GM19240 (cell line): Measurements from ENCODE around the gene RNF112.

Source experiments
- DNase-seq: peaks from one replicate; pipeline ENCODE4 v3.0.0; 2011; ENCODE audit warnings: low spot score; ENCODE audit not compliant: insufficient read length

RNF112 gene

DNA sequence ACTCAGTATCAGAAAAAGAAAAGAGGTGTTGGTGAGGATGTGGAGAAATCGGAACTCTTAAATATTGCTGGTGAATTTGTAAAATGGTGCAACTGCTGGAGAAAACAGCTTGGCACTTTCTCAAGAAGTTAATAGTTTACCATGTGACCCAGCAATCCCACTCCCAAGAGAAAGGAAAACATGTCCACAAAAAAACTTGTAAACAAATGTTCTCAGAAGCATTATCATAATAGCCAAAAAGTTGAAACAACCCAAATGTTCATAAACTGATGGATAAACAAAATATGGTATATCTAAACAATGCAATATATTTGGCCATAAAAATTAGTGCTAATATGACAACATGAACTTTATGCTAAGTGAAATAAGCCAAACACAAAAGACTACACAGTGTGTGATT lies 35.3 kb upstream of the RNF112 start:
- DNase-seq, result no peak

DNA sequence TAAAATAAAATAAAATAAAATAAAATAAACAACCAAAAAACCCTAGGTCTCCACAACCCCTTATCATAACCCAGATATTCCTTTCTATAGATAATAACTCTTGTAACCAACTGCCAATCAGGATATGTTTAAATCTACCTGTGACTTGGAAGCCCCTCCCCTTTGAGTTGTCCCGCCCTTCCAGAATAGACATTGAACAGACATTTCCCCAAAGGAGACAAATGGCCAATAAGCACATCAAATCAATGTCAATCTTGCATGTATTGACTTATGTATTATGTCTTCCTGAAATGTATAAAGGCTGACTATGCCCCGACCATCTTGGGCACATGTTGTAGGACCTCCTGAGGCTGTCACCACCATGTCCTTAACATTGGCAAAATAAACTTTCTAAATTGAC lies 34.2 kb upstream of the RNF112 start:
- no peak for DNase-seq

DNA sequence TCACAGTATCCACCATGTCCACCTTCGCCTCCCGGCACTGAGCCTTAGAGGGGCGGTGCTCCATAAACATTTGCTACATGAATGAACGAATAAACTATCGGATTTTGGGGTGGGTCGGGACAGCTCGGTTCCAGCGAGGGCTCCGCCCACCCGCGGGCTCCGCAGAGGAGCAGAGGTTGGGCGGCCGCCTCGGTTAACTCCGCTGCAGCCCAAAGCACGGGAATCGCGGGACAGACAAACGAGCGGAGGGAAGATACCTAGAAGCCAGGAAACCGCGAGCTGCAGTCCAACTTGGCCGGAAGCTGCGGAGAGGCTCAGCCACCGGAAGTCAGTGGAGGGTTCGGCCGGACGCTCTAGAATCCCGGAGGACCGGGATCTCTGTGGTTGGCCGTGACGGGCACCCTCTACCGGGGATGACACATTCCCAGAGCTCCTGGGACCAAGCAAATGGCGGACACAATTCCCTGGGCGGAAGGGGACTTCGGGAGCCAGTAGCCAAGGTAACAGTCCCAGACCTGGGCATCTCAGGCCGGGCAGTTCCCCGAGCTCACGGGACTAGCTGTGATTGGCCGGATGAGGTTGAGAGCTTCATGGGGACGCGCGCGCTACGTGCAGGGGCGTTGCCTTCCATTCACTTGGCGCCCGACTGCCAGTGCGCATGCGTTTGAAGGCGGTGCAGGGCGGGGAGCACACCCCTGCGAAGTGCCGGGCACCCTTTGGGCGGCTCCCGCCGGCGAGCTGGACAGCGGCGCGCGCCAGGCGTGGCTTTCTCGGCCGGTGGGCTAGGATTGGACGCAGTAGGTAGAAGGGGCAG lies 33.2 kb upstream of the RNF112 start:
- peak; percentile 100 for DNase-seq

DNA sequence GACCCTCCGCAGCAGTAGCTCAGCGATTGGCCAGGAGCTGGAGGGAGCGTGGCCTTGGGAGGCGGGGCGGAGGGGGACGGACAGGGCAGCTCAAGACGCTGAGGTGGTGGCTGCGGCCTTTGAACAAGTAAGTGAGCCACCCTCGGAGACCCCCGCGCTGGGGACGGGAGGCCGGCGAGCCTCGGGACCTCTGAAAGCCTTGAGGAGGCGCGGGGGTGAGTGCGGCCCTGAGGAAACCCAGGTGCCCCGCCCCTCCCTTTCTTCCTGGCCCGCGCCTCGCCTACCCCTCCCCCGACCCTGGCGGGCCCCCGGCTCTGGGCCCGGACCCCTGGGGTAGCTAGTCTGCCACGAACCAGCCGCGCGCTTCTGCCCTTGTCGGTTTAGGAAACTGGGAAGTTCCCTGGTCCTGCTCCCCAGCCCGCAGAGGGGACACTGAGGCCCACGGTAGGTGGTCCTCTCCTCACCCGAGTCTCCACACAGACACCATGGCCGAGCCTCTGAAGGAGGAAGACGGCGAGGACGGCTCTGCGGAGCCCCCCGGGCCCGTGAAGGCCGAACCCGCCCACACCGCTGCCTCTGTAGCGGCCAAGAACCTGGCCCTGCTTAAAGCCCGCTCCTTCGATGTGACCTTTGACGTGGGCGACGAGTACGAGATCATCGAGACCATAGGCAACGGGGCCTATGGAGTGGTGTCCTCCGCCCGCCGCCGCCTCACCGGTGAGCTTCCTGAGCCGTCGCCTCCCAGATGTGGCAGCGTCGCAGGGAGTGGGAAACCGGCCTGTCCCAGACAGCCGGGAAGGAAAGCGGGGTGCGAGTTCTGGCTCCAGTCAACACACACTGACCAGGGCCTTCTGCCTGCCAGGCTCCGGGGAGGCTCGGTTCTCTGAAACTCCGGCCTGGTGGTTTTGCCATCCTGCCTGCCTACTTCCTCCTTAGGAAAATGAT lies 32.3 kb upstream of the RNF112 start, which contains the start of gene MAPK7:
Gene MAPK7 (plus strand): TSS at position 83 of the 945 bp plus-strand sequence. CDS start 403 bp downstream, at position 486.
- DNase-seq, result no peak

DNA sequence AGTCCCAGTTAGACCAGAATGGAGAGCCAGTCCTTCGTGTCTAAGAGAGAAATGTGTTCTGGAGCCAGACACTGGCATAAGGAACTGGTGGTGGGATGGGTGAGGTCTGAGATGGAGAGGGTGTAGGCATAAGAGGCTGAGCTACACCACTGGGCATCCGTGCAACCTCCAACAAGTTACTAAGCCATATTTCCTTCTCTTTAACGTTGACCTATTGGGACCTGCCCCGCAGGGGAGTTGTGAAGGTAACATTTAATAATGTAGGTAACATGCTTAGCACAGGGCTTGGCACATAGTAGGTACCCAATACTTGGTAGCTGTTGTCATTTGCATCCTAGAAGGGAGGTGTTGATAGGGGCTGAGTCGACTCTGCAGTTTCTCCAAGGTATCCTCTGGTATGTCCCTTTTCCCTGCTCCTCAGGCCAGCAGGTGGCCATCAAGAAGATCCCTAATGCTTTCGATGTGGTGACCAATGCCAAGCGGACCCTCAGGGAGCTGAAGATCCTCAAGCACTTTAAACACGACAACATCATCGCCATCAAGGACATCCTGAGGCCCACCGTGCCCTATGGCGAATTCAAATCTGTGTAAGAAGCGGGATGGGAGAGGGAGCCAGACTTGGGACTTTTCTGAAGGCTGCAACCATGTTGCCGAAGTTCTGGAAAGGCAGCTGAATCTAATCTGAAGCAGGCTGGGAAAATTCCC lies 31.5 kb upstream of the RNF112 start:
- DNase-seq, result no peak

DNA sequence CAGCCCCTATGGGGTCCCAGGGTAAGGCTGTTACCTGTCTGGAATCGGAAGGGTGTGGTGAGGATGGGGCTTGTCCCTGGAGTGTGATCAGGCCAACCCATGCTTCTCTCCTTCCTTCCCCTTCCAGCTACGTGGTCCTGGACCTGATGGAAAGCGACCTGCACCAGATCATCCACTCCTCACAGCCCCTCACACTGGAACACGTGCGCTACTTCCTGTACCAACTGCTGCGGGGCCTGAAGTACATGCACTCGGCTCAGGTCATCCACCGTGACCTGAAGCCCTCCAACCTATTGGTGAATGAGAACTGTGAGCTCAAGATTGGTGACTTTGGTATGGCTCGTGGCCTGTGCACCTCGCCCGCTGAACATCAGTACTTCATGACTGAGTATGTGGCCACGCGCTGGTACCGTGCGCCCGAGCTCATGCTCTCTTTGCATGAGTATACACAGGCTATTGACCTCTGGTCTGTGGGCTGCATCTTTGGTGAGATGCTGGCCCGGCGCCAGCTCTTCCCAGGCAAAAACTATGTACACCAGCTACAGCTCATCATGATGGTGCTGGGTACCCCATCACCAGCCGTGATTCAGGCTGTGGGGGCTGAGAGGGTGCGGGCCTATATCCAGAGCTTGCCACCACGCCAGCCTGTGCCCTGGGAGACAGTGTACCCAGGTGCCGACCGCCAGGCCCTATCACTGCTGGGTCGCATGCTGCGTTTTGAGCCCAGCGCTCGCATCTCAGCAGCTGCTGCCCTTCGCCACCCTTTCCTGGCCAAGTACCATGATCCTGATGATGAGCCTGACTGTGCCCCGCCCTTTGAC lies 30.3 kb upstream of the RNF112 start:
- no peak for DNase-seq

DNA sequence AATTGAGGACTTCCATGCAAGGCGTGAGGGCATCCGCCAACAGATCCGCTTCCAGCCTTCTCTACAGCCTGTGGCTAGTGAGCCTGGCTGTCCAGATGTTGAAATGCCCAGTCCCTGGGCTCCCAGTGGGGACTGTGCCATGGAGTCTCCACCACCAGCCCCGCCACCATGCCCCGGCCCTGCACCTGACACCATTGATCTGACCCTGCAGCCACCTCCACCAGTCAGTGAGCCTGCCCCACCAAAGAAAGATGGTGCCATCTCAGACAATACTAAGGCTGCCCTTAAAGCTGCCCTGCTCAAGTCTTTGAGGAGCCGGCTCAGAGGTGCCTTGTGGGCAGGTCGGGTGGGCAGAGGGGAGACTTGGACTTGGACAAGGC lies 29.7 kb upstream of the RNF112 start:
- DNase-seq, result no peak

DNA sequence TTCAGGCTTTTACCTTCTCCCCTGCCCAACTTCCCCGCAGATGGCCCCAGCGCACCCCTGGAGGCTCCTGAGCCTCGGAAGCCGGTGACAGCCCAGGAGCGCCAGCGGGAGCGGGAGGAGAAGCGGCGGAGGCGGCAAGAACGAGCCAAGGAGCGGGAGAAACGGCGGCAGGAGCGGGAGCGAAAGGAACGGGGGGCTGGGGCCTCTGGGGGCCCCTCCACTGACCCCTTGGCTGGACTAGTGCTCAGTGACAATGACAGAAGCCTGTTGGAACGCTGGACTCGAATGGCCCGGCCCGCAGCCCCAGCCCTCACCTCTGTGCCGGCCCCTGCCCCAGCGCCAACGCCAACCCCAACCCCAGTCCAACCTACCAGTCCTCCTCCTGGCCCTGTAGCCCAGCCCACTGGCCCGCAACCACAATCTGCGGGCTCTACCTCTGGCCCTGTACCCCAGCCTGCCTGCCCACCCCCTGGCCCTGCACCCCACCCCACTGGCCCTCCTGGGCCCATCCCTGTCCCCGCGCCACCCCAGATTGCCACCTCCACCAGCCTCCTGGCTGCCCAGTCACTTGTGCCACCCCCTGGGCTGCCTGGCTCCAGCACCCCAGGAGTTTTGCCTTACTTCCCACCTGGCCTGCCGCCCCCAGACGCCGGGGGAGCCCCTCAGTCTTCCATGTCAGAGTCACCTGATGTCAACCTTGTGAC lies 29.1 kb upstream of the RNF112 start:
- no peak for DNase-seq

DNA sequence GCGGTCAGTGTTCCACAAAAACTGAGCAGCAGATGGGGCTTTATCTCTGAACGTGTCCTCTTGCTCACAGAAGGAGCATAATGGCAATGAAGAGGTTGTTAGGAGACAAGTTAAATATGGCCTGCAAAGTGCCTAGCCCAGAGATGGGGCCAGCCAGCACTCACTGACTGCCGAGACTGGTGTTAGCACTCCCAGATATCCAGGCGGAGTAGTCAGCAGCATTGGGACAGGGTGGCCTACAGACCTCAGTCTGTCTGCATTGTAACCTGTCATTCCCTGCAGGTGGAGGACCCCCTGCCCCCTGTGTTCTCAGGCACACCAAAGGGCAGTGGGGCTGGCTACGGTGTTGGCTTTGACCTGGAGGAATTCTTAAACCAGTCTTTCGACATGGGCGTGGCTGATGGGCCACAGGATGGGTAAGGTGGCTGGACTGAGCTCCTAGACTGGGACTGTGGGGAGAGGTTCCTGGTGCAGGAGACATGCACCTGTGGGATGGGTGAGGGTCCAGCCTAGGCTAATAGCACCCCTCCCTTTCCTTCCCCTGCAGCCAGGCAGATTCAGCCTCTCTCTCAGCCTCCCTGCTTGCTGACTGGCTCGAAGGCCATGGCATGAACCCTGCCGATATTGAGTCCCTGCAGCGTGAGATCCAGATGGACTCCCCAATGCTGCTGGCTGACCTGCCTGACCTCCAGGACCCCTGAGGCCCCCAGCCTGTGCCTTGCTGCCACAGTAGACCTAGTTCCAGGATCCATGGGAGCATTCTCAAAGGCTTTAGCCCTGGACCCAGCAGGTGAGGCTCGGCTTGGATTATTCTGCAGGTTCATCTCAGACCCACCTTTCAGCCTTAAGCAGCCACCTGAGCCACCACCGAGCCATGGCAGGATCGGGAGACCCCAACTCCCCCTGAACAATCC lies 28.2 kb upstream of the RNF112 start:
- no peak for DNase-seq

DNA sequence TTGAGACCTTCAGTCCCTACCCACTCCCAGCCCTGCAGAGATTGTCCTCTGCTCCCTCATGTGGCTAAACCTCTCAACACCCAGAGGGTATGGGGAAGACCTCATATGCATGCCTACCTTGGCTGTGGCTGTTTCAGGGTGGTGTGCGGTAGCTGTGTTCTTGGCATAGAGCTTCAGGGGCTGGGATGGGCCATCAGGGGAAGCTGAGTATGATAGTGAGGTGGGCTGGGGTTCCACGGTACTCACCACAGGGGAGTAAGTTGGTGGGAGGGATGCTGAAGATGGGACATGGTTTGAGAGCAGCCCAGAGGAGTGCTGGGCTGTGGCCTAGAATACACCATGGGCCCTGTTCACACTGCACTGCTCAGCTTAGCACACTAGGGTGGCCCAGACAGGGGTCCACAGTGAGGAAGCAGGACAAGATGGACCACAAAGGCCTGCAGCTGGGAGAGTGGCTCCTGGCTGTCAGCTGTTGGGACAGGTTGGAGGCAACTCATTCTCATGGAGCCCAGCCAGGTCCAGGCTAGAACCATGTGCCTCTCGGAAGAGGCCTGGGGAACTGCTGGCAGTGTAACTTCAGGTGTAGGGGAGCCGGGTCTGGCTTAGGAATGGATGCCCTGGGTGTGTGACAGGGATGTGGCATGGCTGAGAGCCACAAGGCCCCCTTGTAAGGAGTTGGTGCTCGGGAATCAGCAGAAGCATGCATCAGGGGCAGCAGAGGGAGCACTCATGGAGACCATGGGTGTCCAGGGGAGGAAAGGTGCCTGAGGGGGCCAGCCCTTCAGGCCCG lies 27.2 kb upstream of the RNF112 start:
- DNase-seq, result no peak

DNA sequence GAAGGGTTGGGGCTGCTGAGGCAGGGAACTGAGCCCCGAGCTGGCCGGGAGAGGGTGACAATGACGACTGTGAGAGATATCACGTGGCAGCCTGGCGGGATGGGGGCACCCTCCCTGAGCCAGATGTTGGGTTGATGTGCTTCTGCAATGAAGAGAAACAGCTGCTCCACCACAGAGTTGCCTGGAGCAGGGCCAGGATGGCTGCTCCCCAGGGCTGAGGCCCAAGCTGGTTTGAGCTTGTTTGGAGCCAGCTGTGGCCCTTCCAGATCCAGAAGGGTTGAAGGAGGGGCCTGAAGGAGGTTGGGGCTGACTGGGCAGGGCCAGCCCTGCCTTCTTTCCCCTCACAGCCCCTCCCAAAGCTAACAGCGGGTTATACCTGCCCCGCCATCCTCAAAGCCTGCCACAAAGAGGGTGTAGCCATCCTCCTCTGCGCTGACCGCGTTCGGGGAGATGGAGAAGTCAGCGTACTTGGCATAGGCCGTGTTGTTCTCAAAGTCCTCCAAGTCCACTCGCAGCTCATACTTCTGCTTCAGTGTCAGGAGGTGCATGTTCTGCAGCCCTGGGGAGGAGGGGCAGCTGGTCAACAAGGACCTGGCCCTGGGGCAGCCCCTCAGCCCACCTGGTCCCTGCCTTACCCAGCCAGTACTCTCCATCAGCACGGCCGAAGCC lies 26.2 kb upstream of the RNF112 start:
- no peak for DNase-seq

DNA sequence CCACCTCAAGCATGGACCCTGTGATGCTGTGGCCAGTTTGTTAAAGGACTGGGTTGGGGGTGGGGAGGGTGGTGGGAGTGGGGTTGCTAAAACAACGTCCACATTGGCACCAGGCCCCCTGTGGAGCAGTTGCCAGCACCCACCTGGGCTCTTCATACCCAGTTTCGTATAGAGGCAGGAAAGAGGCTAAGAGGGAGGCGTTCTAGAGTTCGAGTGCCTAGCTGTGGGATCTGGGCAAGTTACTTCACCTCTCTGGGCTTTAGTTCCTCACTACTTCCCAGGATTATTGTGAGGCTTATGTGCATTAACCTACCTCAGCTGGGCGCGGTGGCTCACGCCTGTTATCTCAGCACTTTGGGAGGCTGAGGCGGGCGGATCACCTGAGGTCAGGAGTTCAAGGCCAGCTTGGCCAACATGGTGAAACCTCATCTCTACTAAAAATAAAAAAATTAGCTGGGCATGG lies 25.5 kb upstream of the RNF112 start:
- DNase-seq, result no peak

DNA sequence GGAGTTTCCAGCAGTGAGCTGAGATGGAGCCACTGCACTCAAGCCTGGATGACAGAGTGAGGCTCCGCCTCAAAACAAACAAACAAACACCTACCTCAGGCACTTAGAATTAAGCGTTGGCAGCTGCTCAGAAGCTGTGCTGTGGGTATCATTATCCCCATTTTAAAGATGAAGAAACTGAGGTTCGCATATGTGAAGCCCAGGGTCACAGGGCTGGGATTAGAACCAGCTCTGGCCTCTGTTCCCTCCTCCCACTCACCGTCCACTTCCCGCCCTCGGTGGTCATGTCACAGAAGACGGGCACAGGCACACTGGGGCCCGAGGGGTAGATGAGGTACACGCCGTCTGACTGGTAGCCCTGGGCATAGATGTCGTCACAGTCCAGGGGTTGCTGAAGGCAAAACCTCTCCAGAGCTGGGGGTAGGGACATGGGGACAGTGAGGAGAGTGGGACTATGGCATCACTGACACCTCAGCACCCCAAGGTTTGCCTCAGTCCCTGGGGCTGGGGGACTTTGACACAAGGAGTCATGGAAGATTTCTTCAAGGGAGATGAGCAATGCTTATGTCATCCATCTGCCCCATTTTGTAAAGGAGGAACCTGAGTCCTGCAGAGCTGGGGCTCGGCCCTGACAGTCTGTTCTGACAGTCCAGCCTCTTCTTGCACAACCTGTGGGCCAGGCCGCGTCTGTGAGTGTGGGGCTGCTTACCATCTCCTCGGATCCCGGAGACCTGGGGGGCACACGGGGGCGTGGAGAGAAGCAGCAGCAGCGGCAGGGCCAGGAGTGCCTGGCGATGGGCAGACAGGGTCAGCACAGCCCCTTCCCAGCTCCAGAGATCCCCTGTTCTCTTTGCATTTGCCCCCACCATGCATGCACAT lies 24.7 kb upstream of the RNF112 start:
- no peak for DNase-seq

DNA sequence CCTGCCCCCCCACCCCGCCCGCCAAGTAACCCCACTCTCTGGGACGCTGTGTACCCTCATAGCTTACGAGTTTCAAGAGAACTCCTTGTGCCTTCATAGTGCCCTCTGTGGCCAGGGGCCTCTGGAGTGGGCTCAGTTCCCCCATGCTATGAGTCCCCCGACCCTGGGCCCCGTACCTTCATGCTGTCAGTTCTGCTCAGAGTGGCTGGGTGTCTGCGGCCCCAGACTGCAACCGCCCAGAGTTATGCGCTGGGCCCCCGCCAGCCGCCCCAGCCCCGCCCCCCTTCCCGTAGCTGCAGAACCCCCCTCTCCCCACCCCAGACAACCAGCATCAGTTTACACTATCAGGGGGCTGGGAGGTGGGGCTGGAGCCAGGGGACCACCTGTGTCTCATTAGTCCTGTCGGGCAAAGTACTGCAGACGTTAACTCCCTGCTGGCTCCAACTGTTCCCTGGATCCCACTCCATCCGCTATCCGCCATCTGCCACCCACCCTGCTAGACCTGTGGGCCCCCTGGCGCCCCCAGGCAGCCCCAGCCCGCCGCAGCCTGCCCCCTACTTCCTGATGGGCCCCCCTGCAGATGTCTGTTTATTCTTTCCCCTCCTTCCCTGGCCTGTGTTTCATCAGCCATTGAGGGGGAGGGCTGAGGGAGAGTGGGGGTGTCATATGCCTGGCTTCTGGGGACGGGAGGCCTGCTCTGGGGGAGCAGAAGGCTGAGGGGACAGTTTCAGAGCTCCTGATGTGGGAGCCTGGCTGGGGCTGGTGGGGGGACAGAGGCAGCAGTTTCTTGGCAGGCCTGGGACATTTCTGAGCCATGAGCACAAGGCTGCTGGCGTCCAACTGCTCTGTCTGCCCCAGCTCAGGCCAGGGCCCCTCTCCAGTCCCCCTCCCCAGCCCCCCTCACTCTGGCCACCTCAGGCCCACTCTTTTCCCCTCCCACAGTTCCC lies 23.8 kb upstream of the RNF112 start, which contains the start of gene MFAP4:
Gene MFAP4 (minus strand): TSS at position 217 of the 947 bp plus-strand sequence. CDS start 35 bp downstream, at position 182.
- DNase-seq, result no peak

DNA sequence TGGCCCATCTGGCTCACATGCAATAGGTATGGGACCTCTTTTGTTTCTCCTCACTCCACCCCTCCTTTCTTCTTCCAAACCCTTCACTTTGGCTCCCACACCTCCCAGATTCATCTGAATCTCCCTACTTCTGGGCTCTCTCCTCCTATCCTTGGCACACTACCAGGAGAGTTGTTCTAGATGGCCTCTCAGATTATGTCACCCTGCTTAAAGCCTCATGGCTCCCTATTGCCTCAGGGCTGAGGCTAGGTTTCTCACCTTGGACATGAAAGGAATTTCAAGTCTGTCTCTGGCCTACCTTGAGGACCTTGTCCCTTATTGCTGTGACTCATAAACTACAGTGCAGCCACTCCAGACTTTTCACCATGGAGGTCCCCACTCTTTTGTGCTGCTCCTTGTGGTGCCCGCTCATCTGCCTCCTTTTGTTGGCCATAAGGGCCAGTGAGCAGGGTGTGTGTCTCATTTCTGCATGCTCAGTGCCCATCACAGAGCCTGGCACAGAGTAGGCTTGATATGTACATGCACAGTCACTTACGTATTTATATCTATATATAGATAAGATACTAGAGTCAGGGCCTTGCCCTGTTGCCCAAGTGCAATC lies 23.0 kb upstream of the RNF112 start:
- DNase-seq, result no peak
